Activated naive CD8-positive, alpha-beta T cell treated with anti-CD3 and anti-CD28 coated beads, Interleukin-2, amount 10 ng/mL, durations not matched to agents 7 days and 5 days (primary cell): ENCODE data around the gene AAK1. TPM values are rescaled to one million over a fixed set of nuclear protein-coding genes. Genes with fewer than 3 reads are reported as not detected.

Experiments used
- ATAC-seq: fragments of 150-1000 bp; cut with Tn5 transposase; one replicate; pipeline ENCODE4 v1.10.0; 2021; ENCODE audit warnings: low read depth, moderate library complexity
- POLR2A ChIA-PET: fragments of 350-600 bp; sonication (Branson Sonifier 250); formaldehyde crosslinking; loops from one replicate; lab custom pipeline; 2021; ENCODE audit warnings: antibody characterized with exemption; lab: Charles Lee
- DNase-seq: peaks from one replicate; pipeline ENCODE4 v3.0.0; 2021
- H3K27ac Mint-ChIP-seq: one replicate; pipeline ENCODE4 v1.8.0; 2022; ENCODE audit warnings: mild to moderate bottlenecking, mixed read lengths
- H3K27me3 Mint-ChIP-seq: one replicate; pipeline ENCODE4 v1.8.0; 2022; ENCODE audit warnings: mild to moderate bottlenecking, moderate library complexity, mixed read lengths
- H3K36me3 Mint-ChIP-seq: one replicate; pipeline ENCODE4 v1.8.0; 2021; ENCODE audit warnings: mild to moderate bottlenecking, mixed read lengths
- H3K4me1 Mint-ChIP-seq: one replicate; pipeline ENCODE4 v1.8.0; 2021; ENCODE audit warnings: mixed read lengths
- H3K4me3 Mint-ChIP-seq: one replicate; pipeline ENCODE4 v1.8.0; 2022; ENCODE audit warnings: mild to moderate bottlenecking, moderate library complexity, mixed read lengths
- H3K9me3 Mint-ChIP-seq: one replicate; pipeline ENCODE4 v1.8.0; 2021; ENCODE audit warnings: mixed read lengths
- total RNA-seq, 2 experiments: library from RNA; stranded (reverse); gene quantifications; one replicate each; pipeline ENCODE4 v1.2.3, GENCODE V29; 2021

AAK1 gene
- total RNA-seq, 2 experiments from 2014 or later, result 143 to 144 TPM

- Mint-ChIP-seq H3K4me3 (no peak overlapping the region), H3K27ac (peak overlapping the region; percentile 34), H3K4me1 (peaks cover 18% of the 10 kb centered on the region), H3K27me3 (no peaks in the 10 kb centered on the region), H3K9me3 (no peaks in the 10 kb centered on the region), H3K36me3 (peaks cover 22% of the 10 kb centered on the region)
- DNase-seq, result no peak
- no peak for ATAC-seq
- POLR2A ChIA-PET, result no interaction called here
These were observed 149.4 kb downstream of the AAK1 start for GRCh38 chr2:69494126-69494525.

- no peaks in the 10 kb centered on the region for H3K27me3 Mint-ChIP-seq
- H3K4me3 Mint-ChIP-seq, result no peak overlapping the region
- peak overlapping the region; percentile 42 for H3K27ac Mint-ChIP-seq
- POLR2A ChIA-PET, result no interaction called here
- peaks cover 17% of the 10 kb centered on the region for H3K4me1 Mint-ChIP-seq
- ATAC-seq, result no peak
- no peaks in the 10 kb centered on the region for H3K9me3 Mint-ChIP-seq
- DNase-seq, result no peak
- H3K36me3 Mint-ChIP-seq, result peaks cover 26% of the 10 kb centered on the region
These were observed 150.3 kb downstream of the AAK1 start for GRCh38 chr2:69493268-69493667.

GRCh38 chr2:69491864-69492263 lies 151.7 kb downstream of the AAK1 start:
- DNase-seq, result no peak
- H3K4me1 Mint-ChIP-seq, result peaks cover 18% of the 10 kb centered on the region
- POLR2A ChIA-PET, result interaction anchor here (0.7 kb wide), 1 partner anchor 55 kb away, joined by 3 read pairs; no protein-coding TSS in a partner anchor
- H3K27ac Mint-ChIP-seq, result no peak overlapping the region
- ATAC-seq, result no peak
- no peaks in the 10 kb centered on the region for H3K9me3 Mint-ChIP-seq
- H3K36me3 Mint-ChIP-seq, result peaks cover 31% of the 10 kb centered on the region
- H3K27me3 Mint-ChIP-seq, result no peaks in the 10 kb centered on the region
- H3K4me3 Mint-ChIP-seq, result no peak overlapping the region

GRCh38 chr2:69490486-69490885 lies 153.1 kb downstream of the AAK1 start:
- Mint-ChIP-seq H3K9me3 (no peaks in the 10 kb centered on the region), H3K36me3 (peaks cover 35% of the 10 kb centered on the region), H3K4me3 (peak overlapping the region; percentile 11), H3K27me3 (no peaks in the 10 kb centered on the region), H3K27ac (peak overlapping the region; percentile 47), H3K4me1 (peaks cover 18% of the 10 kb centered on the region)
- POLR2A ChIA-PET, result interaction anchor here (0.7 to 1.2 kb wide), 2 partner anchors 9 to 56 kb away, joined by 3 to 6 read pairs; no protein-coding TSS in a partner anchor
- no peak for DNase-seq
- ATAC-seq, result peak; percentile 52

GRCh38 chr2:69489793-69490192 lies 153.7 kb downstream of the AAK1 start:
- no peaks in the 10 kb centered on the region for H3K9me3 Mint-ChIP-seq
- H3K27me3 Mint-ChIP-seq, result no peaks in the 10 kb centered on the region
- peaks cover 20% of the 10 kb centered on the region for H3K4me1 Mint-ChIP-seq
- H3K4me3 Mint-ChIP-seq, result no peak overlapping the region
- POLR2A ChIA-PET, result no interaction called here
- peak overlapping the region; percentile 47 for H3K27ac Mint-ChIP-seq
- H3K36me3 Mint-ChIP-seq, result peaks cover 38% of the 10 kb centered on the region
- DNase-seq (no peak), ATAC-seq (no peak)

- ATAC-seq (no peak), DNase-seq (no peak)
- Mint-ChIP-seq H3K4me3 (no peak overlapping the region), H3K27ac (no peak overlapping the region), H3K4me1 (peaks cover 13% of the 10 kb centered on the region), H3K9me3 (no peaks in the 10 kb centered on the region), H3K27me3 (no peaks in the 10 kb centered on the region), H3K36me3 (peaks cover 42% of the 10 kb centered on the region)
- POLR2A ChIA-PET, result no interaction called here
These were observed 159.8 kb downstream of the AAK1 start for GRCh38 chr2:69483696-69484095.

- H3K36me3 Mint-ChIP-seq, result peaks cover 40% of the 10 kb centered on the region
- H3K27ac Mint-ChIP-seq, result no peak overlapping the region
- DNase-seq (no peak), ATAC-seq (no peak)
- H3K9me3 Mint-ChIP-seq, result no peaks in the 10 kb centered on the region
- POLR2A ChIA-PET, result no interaction called here
- H3K27me3 Mint-ChIP-seq, result no peaks in the 10 kb centered on the region
- no peak overlapping the region for H3K4me3 Mint-ChIP-seq
- H3K4me1 Mint-ChIP-seq, result peaks cover 13% of the 10 kb centered on the region
These were observed 160.5 kb downstream of the AAK1 start for GRCh38 chr2:69483024-69483423.

- no peaks in the 10 kb centered on the region for H3K9me3 Mint-ChIP-seq
- no peak for ATAC-seq
- no peak for DNase-seq
- H3K27me3 Mint-ChIP-seq, result no peaks in the 10 kb centered on the region
- peaks cover 18% of the 10 kb centered on the region for H3K4me1 Mint-ChIP-seq
- H3K4me3 Mint-ChIP-seq, result no peak overlapping the region
- H3K36me3 Mint-ChIP-seq, result peaks cover 39% of the 10 kb centered on the region
- no peak overlapping the region for H3K27ac Mint-ChIP-seq
- POLR2A ChIA-PET, result no interaction called here
These were observed 161.1 kb downstream of the AAK1 start for GRCh38 chr2:69482471-69482870.

- H3K9me3 Mint-ChIP-seq, result no peaks in the 10 kb centered on the region
- peaks cover 36% of the 10 kb centered on the region for H3K36me3 Mint-ChIP-seq
- H3K4me3 Mint-ChIP-seq, result no peak overlapping the region
- H3K27ac Mint-ChIP-seq, result no peak overlapping the region
- H3K27me3 Mint-ChIP-seq, result no peaks in the 10 kb centered on the region
- peaks cover 26% of the 10 kb centered on the region for H3K4me1 Mint-ChIP-seq
- DNase-seq (no peak), ATAC-seq (no peak)
- POLR2A ChIA-PET, result interaction anchor here (1.4 kb wide), 1 partner anchor 10 kb away, joined by 6 read pairs; no protein-coding TSS in a partner anchor
These were observed 162.1 kb downstream of the AAK1 start for GRCh38 chr2:69481421-69481820.

GRCh38 chr2:69477627-69478026 lies 165.9 kb downstream of the AAK1 start:
- H3K36me3 Mint-ChIP-seq, result peaks cover 38% of the 10 kb centered on the region
- no peak overlapping the region for H3K4me3 Mint-ChIP-seq
- H3K4me1 Mint-ChIP-seq, result peaks cover 30% of the 10 kb centered on the region
- no peak overlapping the region for H3K27ac Mint-ChIP-seq
- no peak for DNase-seq
- H3K9me3 Mint-ChIP-seq, result no peaks in the 10 kb centered on the region
- no peak for ATAC-seq
- no peaks in the 10 kb centered on the region for H3K27me3 Mint-ChIP-seq
- POLR2A ChIA-PET, result interaction anchor here (0.9 kb wide), 1 partner anchor 9 kb away, joined by 3 read pairs; no protein-coding TSS in a partner anchor

GRCh38 chr2:69474688-69475087 lies 168.9 kb downstream of the AAK1 start:
- H3K9me3 Mint-ChIP-seq, result no peaks in the 10 kb centered on the region
- no peak for DNase-seq
- no peak for ATAC-seq
- POLR2A ChIA-PET, result interaction anchor here (1.8 kb wide), 1 partner anchor 37 kb away, joined by 6 read pairs; the partner anchor contains the start of gene NFU1
- H3K4me3 Mint-ChIP-seq, result no peak overlapping the region
- no peaks in the 10 kb centered on the region for H3K27me3 Mint-ChIP-seq
- H3K27ac Mint-ChIP-seq, result no peak overlapping the region
- H3K4me1 Mint-ChIP-seq, result peaks cover 31% of the 10 kb centered on the region
- H3K36me3 Mint-ChIP-seq, result peaks cover 40% of the 10 kb centered on the region

GRCh38 chr2:69471793-69472192 lies 171.7 kb downstream of the AAK1 start:
- no peak overlapping the region for H3K27ac Mint-ChIP-seq
- H3K27me3 Mint-ChIP-seq, result no peaks in the 10 kb centered on the region
- H3K36me3 Mint-ChIP-seq, result peaks cover 35% of the 10 kb centered on the region
- no peak for DNase-seq
- POLR2A ChIA-PET, result no interaction called here
- H3K4me3 Mint-ChIP-seq, result no peak overlapping the region
- H3K4me1 Mint-ChIP-seq, result peaks cover 17% of the 10 kb centered on the region
- no peaks in the 10 kb centered on the region for H3K9me3 Mint-ChIP-seq
- no peak for ATAC-seq

- no peak for ATAC-seq
- Mint-ChIP-seq H3K27ac (no peak overlapping the region), H3K27me3 (no peaks in the 10 kb centered on the region), H3K4me3 (no peak overlapping the region), H3K36me3 (peaks cover 36% of the 10 kb centered on the region), H3K9me3 (no peaks in the 10 kb centered on the region), H3K4me1 (peaks cover 12% of the 10 kb centered on the region)
- POLR2A ChIA-PET, result no interaction called here
- no peak for DNase-seq
These were observed 172.6 kb downstream of the AAK1 start for GRCh38 chr2:69470911-69471310.

- POLR2A ChIA-PET, result no interaction called here
- Mint-ChIP-seq H3K27ac (no peak overlapping the region), H3K4me1 (peaks cover 3% of the 10 kb centered on the region), H3K4me3 (no peak overlapping the region), H3K27me3 (no peaks in the 10 kb centered on the region), H3K9me3 (no peaks in the 10 kb centered on the region), H3K36me3 (peaks cover 35% of the 10 kb centered on the region)
- no peak for DNase-seq
- ATAC-seq, result no peak
These were observed 173.8 kb downstream of the AAK1 start for GRCh38 chr2:69469784-69470183.
